ENCODE measurements around the gene SGMS2.

- no peak for TF ChIP-seq POLR2A (IDR thresholded peaks at IDR 0.05)
- TF ChIP-seq CTCF (IDR thresholded peaks at IDR 0.05 in 4 of 5, conservative IDR thresholded peaks at IDR 0.05 in 1 of 5): no peak
Measured at GRCh38 chr4:107945809-107946208, 121.1 kb downstream of the SGMS2 start.

Data from gastrocnemius medialis (tissue), 4 donors.